Measurements from ENCODE around the gene MINPP1. TPM values are rescaled to one million over a fixed set of nuclear protein-coding genes. Genes with fewer than 3 reads are reported as not detected.
"Not testable (repeated sequence)": the region's sequence is repeated elsewhere in the genome, so short reads cannot be mapped to it uniquely, and the experiment has no call there.

The MINPP1 gene
- total RNA-seq, 1 experiment from 2014 or later = 22.1 TPM

DNA sequence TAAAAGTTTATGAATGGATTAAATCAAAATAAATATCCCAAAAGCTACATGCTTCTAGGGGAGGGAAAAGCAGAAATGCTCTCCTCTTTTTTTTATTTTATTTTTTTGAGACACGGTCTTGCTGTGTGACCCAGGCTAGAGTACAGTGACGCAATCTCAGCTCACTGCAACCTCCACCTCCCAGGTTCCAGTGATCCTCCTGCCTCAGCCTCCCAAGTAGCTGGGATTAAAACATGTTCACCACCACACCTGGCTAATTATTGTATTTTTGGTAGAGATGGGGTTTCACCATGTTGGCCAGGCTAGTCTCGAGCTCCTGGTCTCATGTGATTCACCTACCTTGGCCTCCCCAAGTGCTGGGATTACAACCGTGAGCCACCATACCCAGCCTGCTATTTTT, 88.2 kb downstream of the MINPP1 start:
- H3K4me1 ChIP-seq (ENCODE audit: control insufficient read depth in 1 of 2, insufficient read depth in 2 of 2, low read length in 2 of 2); H4K20me1 ChIP-seq (ENCODE audit: insufficient read depth); H3K27me3 ChIP-seq (ENCODE audit: insufficient read depth, low read length); CTCF ChIA-PET; BruUV-seq (replicated peaks); H3K4me2 ChIP-seq (ENCODE audit: low read length); RAD21 ChIA-PET (ENCODE audit: low non-redundant PET in 1 of 2, low total read pairs in 2 of 2, uncharacterized antibody in 2 of 2, unreplicated experiment in 2 of 2); H3K36me3 ChIP-seq (ENCODE audit: control insufficient read depth in 1 of 2, insufficient read depth in 2 of 2, low read length in 2 of 2); DNase-seq (ENCODE audit: low read depth, low spot score); intact Hi-C loops (cut with micrococcal nuclease); H3K79me2 ChIP-seq (ENCODE audit: insufficient read depth, low read length); ATAC-seq; H3K27ac ChIP-seq (ENCODE audit: low read depth, low read length); H3K9me2 ChIP-seq (ENCODE audit: insufficient read depth); H2AFZ ChIP-seq (ENCODE audit: low read depth, low read length, poor library complexity, severe bottlenecking); H3K9me3 ChIP-seq (ENCODE audit: control insufficient read depth in 1 of 2, insufficient read depth in 1 of 2, low read depth in 1 of 2, low read length in 2 of 2); H3K9ac ChIP-seq (ENCODE audit: low read length); H3K4me3 ChIP-seq (replicated peaks in 1 of 2; ENCODE audit: low read depth in 1 of 2, low read length in 2 of 2); POLR2A ChIA-PET: not testable (repeated sequence)

DNA sequence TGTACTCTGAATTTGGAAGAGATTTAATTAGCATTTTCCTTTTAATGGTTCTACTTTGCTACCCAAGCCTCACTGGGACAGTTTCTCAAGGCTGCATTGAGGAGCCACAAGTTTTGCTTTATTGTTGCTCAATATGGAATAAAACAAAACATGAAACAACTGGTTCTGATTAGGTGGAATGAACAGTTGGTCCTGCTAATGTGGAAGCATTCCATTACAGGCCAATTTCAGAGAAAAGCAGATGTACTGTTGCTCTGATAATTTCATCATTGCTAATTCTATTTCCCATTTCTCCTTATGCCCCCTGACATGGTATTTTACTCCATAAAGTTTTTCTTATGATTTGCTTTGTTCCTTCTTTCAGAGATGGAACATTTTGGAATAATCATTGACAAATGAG, 89.0 kb downstream of the MINPP1 start:
- ATAC-seq = no peak

DNA sequence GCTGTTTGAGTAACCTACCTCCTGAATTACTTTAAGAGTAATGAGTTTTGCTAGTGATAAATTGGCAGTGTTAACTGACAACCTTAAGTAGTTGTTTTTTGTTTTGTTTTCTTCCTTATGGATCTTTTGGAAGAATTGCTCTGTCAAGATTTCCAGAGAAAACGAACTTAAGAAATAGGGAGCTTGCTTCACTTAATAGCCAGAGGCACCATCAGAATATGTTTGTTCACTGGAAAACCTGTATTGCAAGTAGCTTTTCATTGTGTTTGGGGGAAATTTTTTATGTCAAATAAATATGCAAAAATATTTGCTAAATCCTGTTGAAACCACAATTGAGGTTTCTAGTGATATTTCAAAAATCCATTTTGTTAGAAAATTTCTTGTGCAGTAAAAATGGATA, 89.5 kb downstream of the MINPP1 start:
- no peak overlapping the region for H3K4me2 ChIP-seq (ENCODE audit: low read length)
- no peak overlapping the region for H3K27ac ChIP-seq (ENCODE audit: low read depth, low read length)
- H3K79me2 ChIP-seq (ENCODE audit: insufficient read depth, low read length) = no peaks in the 10 kb centered on the region
- intact Hi-C loops (cut with micrococcal nuclease) = no loop called here
- BruUV-seq (replicated peaks) = no TSS peak
- no peak for ATAC-seq
- no peaks in the 10 kb centered on the region for H3K36me3 ChIP-seq (ENCODE audit: control insufficient read depth in 1 of 2, insufficient read depth in 2 of 2, low read length in 2 of 2)
- no peak overlapping the region for H3K4me3 ChIP-seq (replicated peaks in 1 of 2; ENCODE audit: low read depth in 1 of 2, low read length in 2 of 2)
- TF ChIP-seq EZH2phosphoT487 (IDR thresholded peaks at IDR 0.05; ENCODE audit: borderline replicate concordance) = no peak
- no peak for TF ChIP-seq POLR2A (IDR thresholded peaks at IDR 0.05; ENCODE audit: borderline replicate concordance, extremely low read depth, insufficient read depth, insufficient read length)
- TF ChIP-seq CBX3 (IDR thresholded peaks at IDR 0.05; ENCODE audit: low read depth) = no peak
- TF ChIP-seq POLR2AphosphoS5 (IDR thresholded peaks at IDR 0.05; ENCODE audit: low read depth, low read length) = no peak
- TF ChIP-seq, protein P1, sequence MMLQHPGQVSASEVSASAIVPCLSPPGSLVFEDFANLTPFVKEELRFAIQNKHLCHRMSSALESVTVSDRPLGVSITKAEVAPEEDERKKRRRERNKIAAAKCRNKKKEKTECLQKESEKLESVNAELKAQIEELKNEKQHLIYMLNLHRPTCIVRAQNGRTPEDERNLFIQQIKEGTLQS (IDR thresholded peaks at IDR 0.05) = no peak
- no peak for TF ChIP-seq SP1 (IDR thresholded peaks at IDR 0.05; ENCODE audit: low read depth)
- TF ChIP-seq, protein P2, sequence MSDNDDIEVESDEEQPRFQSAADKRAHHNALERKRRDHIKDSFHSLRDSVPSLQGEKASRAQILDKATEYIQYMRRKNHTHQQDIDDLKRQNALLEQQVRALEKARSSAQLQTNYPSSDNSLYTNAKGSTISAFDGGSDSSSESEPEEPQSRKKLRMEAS (IDR thresholded peaks at IDR 0.05) = no peak
- TF ChIP-seq CTCF (IDR thresholded peaks at IDR 0.05 in 2 of 3, conservative IDR thresholded peaks at IDR 0.05 in 1 of 3; ENCODE audit: borderline replicate concordance in 1 of 3, insufficient read depth in 1 of 3, low read depth in 2 of 3, low read length in 2 of 3) = no peak
- no peak for TF ChIP-seq EZH2 (IDR thresholded peaks at IDR 0.05)
- no peak for TF ChIP-seq ZNF274 (IDR thresholded peaks at IDR 0.05; ENCODE audit: low read depth, low read length)
- no peaks in the 10 kb centered on the region for H3K4me1 ChIP-seq (ENCODE audit: control insufficient read depth in 1 of 2, insufficient read depth in 2 of 2, low read length in 2 of 2)
- DNase-seq (ENCODE audit: low read depth, low spot score) = no peak
- no peak overlapping the region for H2AFZ ChIP-seq (ENCODE audit: low read depth, low read length, poor library complexity, severe bottlenecking)
- H3K9ac ChIP-seq (ENCODE audit: low read length) = no peak overlapping the region
- no peaks in the 10 kb centered on the region for H3K9me2 ChIP-seq (ENCODE audit: insufficient read depth)
- no peaks in the 10 kb centered on the region for H4K20me1 ChIP-seq (ENCODE audit: insufficient read depth)
- POLR2A ChIA-PET = no interaction called here
- CTCF ChIA-PET = no interaction called here
- no peaks in the 10 kb centered on the region for H3K27me3 ChIP-seq (ENCODE audit: insufficient read depth, low read length)
- no peaks in the 10 kb centered on the region for H3K9me3 ChIP-seq (ENCODE audit: control insufficient read depth in 1 of 2, insufficient read depth in 1 of 2, low read depth in 1 of 2, low read length in 2 of 2)
- RAD21 ChIA-PET (ENCODE audit: low non-redundant PET in 1 of 2, low total read pairs in 2 of 2, uncharacterized antibody in 2 of 2, unreplicated experiment in 2 of 2) = no interaction called here

More for the DNA sequence above, 89.0 kb downstream of the MINPP1 start:
- ChIA-PET POLR2A (no interaction called here), CTCF (no interaction called here), RAD21 (ENCODE audit: low non-redundant PET in 1 of 2, low total read pairs in 2 of 2, uncharacterized antibody in 2 of 2, unreplicated experiment in 2 of 2) (no interaction called here)
- Histone ChIP-seq H3K4me1 (ENCODE audit: control insufficient read depth in 1 of 2, insufficient read depth in 2 of 2, low read length in 2 of 2) (no peaks in the 10 kb centered on the region), H3K36me3 (ENCODE audit: control insufficient read depth in 1 of 2, insufficient read depth in 2 of 2, low read length in 2 of 2) (no peaks in the 10 kb centered on the region), H3K9ac (ENCODE audit: low read length) (no peak overlapping the region), H3K27me3 (ENCODE audit: insufficient read depth, low read length) (no peaks in the 10 kb centered on the region), H3K79me2 (ENCODE audit: insufficient read depth, low read length) (no peaks in the 10 kb centered on the region), H3K4me3 (replicated peaks in 1 of 2; ENCODE audit: low read depth in 1 of 2, low read length in 2 of 2) (no peak overlapping the region), H3K9me2 (ENCODE audit: insufficient read depth) (no peaks in the 10 kb centered on the region), H3K9me3 (ENCODE audit: control insufficient read depth in 1 of 2, insufficient read depth in 1 of 2, low read depth in 1 of 2, low read length in 2 of 2) (no peaks in the 10 kb centered on the region), H3K4me2 (ENCODE audit: low read length) (no peak overlapping the region), H3K27ac (ENCODE audit: low read depth, low read length) (no peak overlapping the region), H2AFZ (ENCODE audit: low read depth, low read length, poor library complexity, severe bottlenecking) (no peak overlapping the region), H4K20me1 (ENCODE audit: insufficient read depth) (no peaks in the 10 kb centered on the region)
- TF ChIP-seq EGR1 (IDR thresholded peaks at IDR 0.05; ENCODE audit: low read depth) (no peak), FOSL1 (IDR thresholded peaks at IDR 0.05; ENCODE audit: low read depth) (no peak), ELF1 (IDR thresholded peaks at IDR 0.05; ENCODE audit: borderline replicate concordance, low read depth) (no peak)
- no peak for DNase-seq (ENCODE audit: low read depth, low spot score)
- intact Hi-C loops (cut with micrococcal nuclease) = no loop called here
- BruUV-seq (replicated peaks) = no TSS peak
